Measurements from ENCODE around the gene BORCS6. TPM values are rescaled to one million over a fixed set of nuclear protein-coding genes. Genes with fewer than 3 reads are reported as not detected.

Gene BORCS6
- total and polyA plus RNA-seq, 2 donors (not counting 1 experiment from before 2014, with no cell fraction given) = 9.7 to 20.2 TPM

- no peak within 1 kb of the TSS for H2AFZ ChIP-seq (ENCODE audit: insufficient read depth, low read depth, low read length, poor library complexity, severe bottlenecking)
- POLR2A ChIA-PET = interaction anchor here (0.5 to 5.6 kb wide), 4 partner anchors 13 to 221 kb away, joined by 3 to 36 read pairs (median 4); partner anchors contain the start of genes AURKB, CNTROB and TRAPPC1
- peaks cover 54 to 70% of the 10 kb centered on the region in 2 donors for H3K4me1 ChIP-seq (ENCODE audit: control insufficient read depth in 2 of 2, insufficient read depth in 2 of 2, low read length in 2 of 2)
- Mint-ChIP-seq H3K27ac (peak within 1 kb of the TSS; percentile 87), H3K27me3 (no peaks in the 10 kb centered on the region), H3K4me1 (peaks cover 42% of the 10 kb centered on the region), H3K4me3 (peak within 1 kb of the TSS; percentile 94), H3K9me3 (ENCODE audit: insufficient read depth) (no peaks in the 10 kb centered on the region)
- peak; percentile 13 for ATAC-seq (ENCODE audit: low read depth)
- TF ChIP-seq CTCF (IDR thresholded peaks at IDR 0.05) (no peak), EZH2 (IDR thresholded peaks at IDR 0.05; ENCODE audit: borderline replicate concordance, insufficient read depth, low read depth, low read length, poor library complexity, severe bottlenecking) (no peak)
- H3K36me3 ChIP-seq (replicated peaks in 1 of 2; ENCODE audit: control extremely low read depth in 1 of 2, control insufficient read depth in 1 of 2, extremely low read depth in 1 of 2, insufficient read depth in 2 of 2, low read length in 1 of 2) = peaks cover 0 to 31% of the 10 kb centered on the region in 2 experiments
- H3K9ac ChIP-seq (ENCODE audit: low read length) = peak within 1 kb of the TSS; percentile 76
- H3K4me3 ChIP-seq (ENCODE audit: control extremely low read depth in 1 of 5, extremely low read depth in 1 of 5, insufficient read depth in 1 of 5, low read depth in 2 of 5, low read length in 4 of 5) = peak within 1 kb of the TSS; percentile 9 to 76 (median 69)
- intact Hi-C loops (cut with micrococcal nuclease) = no loop called here
- peaks cover 54% of the 10 kb centered on the region for H4K20me1 ChIP-seq (ENCODE audit: control insufficient read depth, insufficient read depth, low read length, poor library complexity, severe bottlenecking)
- H3K4me2 ChIP-seq (replicated peaks; ENCODE audit: low read depth, low read length, poor library complexity, severe bottlenecking) = peak within 1 kb of the TSS; percentile 98
- 11% methylated on average over 42 of the region's 42 CpGs for WGBS (ENCODE audit: insufficient coverage)
- CTCF ChIA-PET = interaction anchor here (1.2 to 2.5 kb wide), 3 partner anchors 13 to 42 kb away, joined by 4 to 10 read pairs (median 5); partner anchors contain the start of gene ALOXE3
- H3K27ac ChIP-seq (ENCODE audit: low read length in 2 of 2) = peak within 1 kb of the TSS; percentile 63 to 80
- peak; percentile 83 for DNase-seq
- peaks cover 0 to 6% (median 0%) of the 10 kb centered on the region in 3 donors for H3K9me3 ChIP-seq (ENCODE audit: control extremely low read depth in 1 of 3, control insufficient read depth in 2 of 3, insufficient read depth in 1 of 3, low read length in 2 of 3)
- peaks cover 59% of the 10 kb centered on the region for H3K79me2 ChIP-seq (ENCODE audit: control insufficient read depth, insufficient read depth, low read length)
- H3K27me3 ChIP-seq (replicated peaks in 1 of 4; ENCODE audit: control extremely low read depth in 1 of 4, control insufficient read depth in 3 of 4, insufficient read depth in 4 of 4, low read length in 3 of 4) = no peaks in the 10 kb centered on the region
These were observed 37.7 kb downstream of the BORCS6 start, which contains the start of gene PER1 for GRCh38 chr17:8152112-8152775. PER1 (minus strand) TSS chr17:8152404; CDS start chr17:8150706, 1,698 bp downstream.
